Mononuclear cell (primary cell): Measurements from ENCODE around the gene CLK4. TPM values are rescaled to one million over a fixed set of nuclear protein-coding genes. Genes with fewer than 3 reads are reported as not detected.

Experiments
- H3K27me3 ChIP-seq: 2 replicates; pipeline ENCODE4 v1.6.0; 2011; ENCODE audit warnings: low read length, control low read depth; ENCODE audit not compliant: insufficient read depth
- H3K4me1 ChIP-seq: 2 replicates; pipeline ENCODE4 v1.5.1; 2011; ENCODE audit warnings: mild to moderate bottlenecking, low read length, control low read depth; ENCODE audit not compliant: insufficient read depth
- H3K4me3 ChIP-seq: 2 replicates; pipeline ENCODE4 v1.5.1; 2011; ENCODE audit warnings: mild to moderate bottlenecking, low read length, moderate library complexity
- H3K9me3 ChIP-seq: 2 replicates; pipeline ENCODE4 v1.5.1; 2011; ENCODE audit warnings: low read depth, mild to moderate bottlenecking, control low read depth, low read length
- total RNA-seq: library from RNA; depleted of rRNA; stranded (reverse); fragments of >200 nt; gene quantifications from one replicate; pipeline ENCODE4 v1.2.3, GENCODE V29; 2012

CLK4 gene
- total RNA-seq, 1 donor: 92.1 TPM

DNA sequence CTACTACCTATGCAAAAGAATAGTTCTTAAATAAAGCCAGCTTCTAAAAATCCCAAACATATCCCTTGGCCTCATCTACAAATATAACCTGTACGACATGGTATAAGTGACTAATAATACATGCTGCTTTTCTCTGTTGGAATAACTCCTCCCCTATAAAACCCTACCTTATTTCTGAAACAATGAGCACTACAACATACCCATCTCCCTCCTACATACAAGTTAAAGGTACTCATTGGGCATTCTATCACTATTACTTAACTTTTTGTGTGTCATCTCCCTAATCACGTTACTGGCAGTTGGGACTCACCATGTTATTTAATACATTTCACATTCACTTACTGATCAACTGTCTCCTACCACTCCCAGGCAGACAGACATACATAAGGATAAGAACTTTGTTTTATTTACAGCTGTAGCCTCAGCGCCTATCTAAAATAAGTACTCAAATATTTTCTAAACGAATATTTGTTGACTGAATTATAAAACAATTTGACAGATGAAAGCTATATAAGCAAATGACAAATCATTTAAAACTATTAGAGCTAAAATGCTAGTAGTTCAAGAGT is 4.1 kb downstream of the CLK4 start:
- Histone ChIP-seq H3K4me3 (no peak overlapping the region), H3K9me3 (no peaks in the 10 kb centered on the region), H3K27me3 (no peaks in the 10 kb centered on the region), H3K4me1 (peaks cover 27% of the 10 kb centered on the region)

- no peaks in the 10 kb centered on the region for H3K27me3 ChIP-seq
- no peaks in the 10 kb centered on the region for H3K9me3 ChIP-seq
- no peak overlapping the region for H3K4me3 ChIP-seq
- peaks cover 7% of the 10 kb centered on the region for H3K4me1 ChIP-seq
Observed at GRCh38 chr5:178619390-178619789, 7.5 kb downstream of the CLK4 start.

GRCh38 chr5:178612299-178612698 is 14.6 kb downstream of the CLK4 start:
- H3K9me3 ChIP-seq: no peaks in the 10 kb centered on the region
- no peak overlapping the region for H3K4me3 ChIP-seq
- no peaks in the 10 kb centered on the region for H3K4me1 ChIP-seq
- H3K27me3 ChIP-seq: no peaks in the 10 kb centered on the region

- H3K9me3 ChIP-seq: no peaks in the 10 kb centered on the region
- no peaks in the 10 kb centered on the region for H3K27me3 ChIP-seq
- no peak overlapping the region for H3K4me3 ChIP-seq
- no peaks in the 10 kb centered on the region for H3K4me1 ChIP-seq
Observed at GRCh38 chr5:178606269-178606668, 20.6 kb downstream of the CLK4 start.

DNA sequence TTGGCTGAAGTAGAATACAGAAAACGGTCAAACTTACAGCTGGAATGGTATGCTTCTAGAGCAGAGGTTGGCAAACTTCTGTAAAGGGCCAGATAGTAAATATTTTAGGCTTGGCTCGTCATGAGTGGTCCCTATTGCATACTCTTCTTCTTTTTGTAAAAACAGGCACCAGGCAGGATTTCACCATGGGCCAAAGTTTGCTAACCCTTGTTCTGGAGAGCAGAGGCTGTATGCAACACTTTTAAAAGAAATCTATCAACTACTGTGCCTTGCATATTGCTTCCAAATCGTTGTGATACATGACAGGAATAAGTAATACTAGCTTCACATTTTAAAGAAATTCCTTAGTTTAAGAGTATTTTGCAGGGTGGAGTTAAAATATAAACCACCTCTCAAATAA is 21.1 kb downstream of the CLK4 start:
- Histone ChIP-seq H3K27me3 (no peaks in the 10 kb centered on the region), H3K4me1 (no peaks in the 10 kb centered on the region), H3K4me3 (no peak overlapping the region), H3K9me3 (no peaks in the 10 kb centered on the region)

- Histone ChIP-seq H3K27me3 (no peaks in the 10 kb centered on the region), H3K9me3 (no peaks in the 10 kb centered on the region), H3K4me3 (no peak overlapping the region), H3K4me1 (no peaks in the 10 kb centered on the region)
Observed at GRCh38 chr5:178602752-178603151, 24.1 kb downstream of the CLK4 start.

GRCh38 chr5:178595750-178596149 is 31.1 kb downstream of the CLK4 start:
- peaks cover 2% of the 10 kb centered on the region for H3K4me1 ChIP-seq
- peaks cover 21% of the 10 kb centered on the region for H3K9me3 ChIP-seq
- H3K4me3 ChIP-seq: no peak overlapping the region
- H3K27me3 ChIP-seq: no peaks in the 10 kb centered on the region

GRCh38 chr5:178595150-178595549 is 31.7 kb downstream of the CLK4 start:
- no peaks in the 10 kb centered on the region for H3K27me3 ChIP-seq
- peaks cover 8% of the 10 kb centered on the region for H3K4me1 ChIP-seq
- peaks cover 21% of the 10 kb centered on the region for H3K9me3 ChIP-seq
- no peak overlapping the region for H3K4me3 ChIP-seq

DNA sequence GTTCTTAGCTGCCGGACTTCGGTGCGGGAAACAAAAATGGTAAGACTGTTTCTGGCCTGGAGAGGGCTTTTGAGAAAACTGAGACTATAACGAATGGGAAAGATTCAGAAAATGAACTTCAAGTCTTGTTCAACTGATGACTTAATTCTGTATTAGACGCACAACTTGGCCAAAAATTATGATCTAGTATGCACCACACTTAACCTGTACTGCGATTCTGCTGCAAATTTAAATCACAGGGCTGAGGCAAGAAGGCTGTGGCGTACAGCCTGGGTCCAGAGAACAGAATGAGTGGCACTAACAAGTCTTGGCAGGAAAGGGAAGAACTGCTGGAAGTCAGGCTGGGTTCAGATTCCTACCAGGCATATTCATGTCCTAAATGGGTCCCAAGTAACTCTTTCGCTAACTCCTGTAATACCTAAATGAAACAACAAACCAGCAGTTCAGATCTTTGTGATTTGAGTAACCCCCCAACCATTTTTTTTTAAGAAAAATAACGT is 35.9 kb downstream of the CLK4 start:
- H3K4me1 ChIP-seq: peaks cover 29% of the 10 kb centered on the region
- peaks cover 16% of the 10 kb centered on the region for H3K9me3 ChIP-seq
- H3K27me3 ChIP-seq: peaks cover 15% of the 10 kb centered on the region
- no peak overlapping the region for H3K4me3 ChIP-seq

DNA sequence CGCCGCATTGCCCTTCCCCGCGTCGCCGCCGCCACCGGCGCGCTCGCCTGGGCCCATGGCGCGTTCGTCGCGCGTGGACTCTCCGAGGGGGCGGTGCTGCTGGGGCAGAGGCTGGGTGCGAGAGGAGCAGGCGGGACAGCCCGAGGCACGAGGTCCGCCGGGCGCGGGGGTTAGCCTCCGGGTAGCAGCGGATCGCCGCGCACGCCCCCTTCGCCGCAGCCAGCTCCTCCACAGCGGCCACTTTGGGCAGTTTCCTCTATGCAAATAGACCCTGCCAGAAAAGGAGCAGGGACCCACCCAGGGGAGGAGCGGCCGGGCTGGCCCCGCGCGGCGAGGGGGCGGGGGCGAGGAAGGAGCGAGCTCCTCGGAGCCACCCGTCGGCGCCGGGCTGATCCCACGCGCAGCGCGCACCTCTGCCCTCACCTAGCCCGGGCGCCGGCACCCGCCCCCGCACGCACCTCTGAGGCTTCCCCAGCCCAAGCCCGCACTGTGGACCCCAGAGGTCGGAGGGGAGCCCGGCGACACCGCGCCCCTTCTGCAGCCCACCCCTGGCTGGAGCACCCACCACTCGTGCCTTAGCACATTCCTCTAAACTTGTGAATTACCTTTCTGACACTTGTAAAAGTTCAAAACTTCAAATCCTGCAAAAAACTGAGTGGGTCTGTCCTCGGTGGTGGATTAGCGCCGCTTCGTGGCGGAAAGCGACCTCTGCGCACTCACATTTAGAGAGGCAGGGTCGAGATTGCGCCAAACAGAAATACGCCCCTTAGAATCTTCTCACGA is 36.5 kb downstream of the CLK4 start, which contains the start of gene COL23A1:
COL23A1 (minus strand) TSS at position 253 of the 783 bp plus-strand sequence.
- Histone ChIP-seq H3K4me1 (peaks cover 29% of the 10 kb centered on the region), H3K4me3 (peak within 1 kb of the TSS; percentile 31), H3K27me3 (peaks cover 15% of the 10 kb centered on the region), H3K9me3 (peaks cover 10% of the 10 kb centered on the region)

DNA sequence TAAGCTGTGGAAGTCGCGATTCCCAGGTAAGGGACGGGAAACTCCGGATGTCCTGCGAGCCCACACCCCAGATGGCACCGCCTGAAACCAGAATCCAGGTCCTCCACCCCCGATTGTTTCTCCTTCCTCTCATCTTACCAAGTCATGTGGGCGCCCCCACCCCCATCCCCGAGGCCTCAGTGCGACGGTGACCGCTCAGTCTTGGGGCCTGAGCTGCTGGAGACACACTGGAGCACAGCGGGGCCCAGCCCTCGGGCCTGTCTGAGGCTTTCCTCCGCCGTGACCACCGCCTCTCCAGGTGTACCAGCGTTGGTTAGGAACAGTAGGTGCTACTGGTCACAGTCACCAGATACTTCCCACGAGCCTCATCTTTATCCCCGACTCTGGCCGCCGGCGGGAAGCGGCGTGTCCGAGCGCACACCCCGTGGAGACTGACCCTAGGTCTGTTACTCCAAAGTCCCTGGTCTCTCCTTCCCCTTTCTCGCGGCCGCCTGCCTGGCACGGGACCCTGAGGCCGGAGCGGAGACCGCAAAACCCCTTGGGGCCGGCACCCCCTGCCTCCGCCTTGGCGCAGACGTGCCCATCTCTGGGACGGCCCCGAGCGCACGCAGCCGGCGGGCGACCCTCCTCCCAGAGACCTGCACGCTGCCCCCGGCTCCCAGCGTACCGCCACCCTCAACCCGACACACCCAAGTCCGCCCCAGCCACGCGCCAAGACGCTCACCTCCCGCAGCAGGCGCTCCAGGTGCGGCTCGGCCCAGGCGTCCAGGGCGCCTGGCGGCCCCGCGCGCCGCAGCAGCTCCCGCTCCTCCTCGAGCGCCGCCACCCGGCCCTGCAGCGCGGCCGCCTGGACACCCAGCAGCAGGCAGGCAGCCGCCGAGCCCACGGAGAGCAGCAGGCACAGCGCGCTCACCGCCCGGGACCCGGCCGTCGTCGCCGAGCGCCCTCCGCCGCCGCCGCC is 37.4 kb downstream of the CLK4 start:
- peak overlapping the region; percentile 31 for H3K4me3 ChIP-seq
- H3K27me3 ChIP-seq: peaks cover 15% of the 10 kb centered on the region
- H3K9me3 ChIP-seq: peaks cover under 1% of the 10 kb centered on the region
- H3K4me1 ChIP-seq: peaks cover 29% of the 10 kb centered on the region

- Histone ChIP-seq H3K9me3 (no peaks in the 10 kb centered on the region), H3K4me1 (peaks cover 29% of the 10 kb centered on the region), H3K4me3 (no peak overlapping the region), H3K27me3 (peaks cover 15% of the 10 kb centered on the region)
Observed at GRCh38 chr5:178588769-178589168, 38.1 kb downstream of the CLK4 start.

DNA sequence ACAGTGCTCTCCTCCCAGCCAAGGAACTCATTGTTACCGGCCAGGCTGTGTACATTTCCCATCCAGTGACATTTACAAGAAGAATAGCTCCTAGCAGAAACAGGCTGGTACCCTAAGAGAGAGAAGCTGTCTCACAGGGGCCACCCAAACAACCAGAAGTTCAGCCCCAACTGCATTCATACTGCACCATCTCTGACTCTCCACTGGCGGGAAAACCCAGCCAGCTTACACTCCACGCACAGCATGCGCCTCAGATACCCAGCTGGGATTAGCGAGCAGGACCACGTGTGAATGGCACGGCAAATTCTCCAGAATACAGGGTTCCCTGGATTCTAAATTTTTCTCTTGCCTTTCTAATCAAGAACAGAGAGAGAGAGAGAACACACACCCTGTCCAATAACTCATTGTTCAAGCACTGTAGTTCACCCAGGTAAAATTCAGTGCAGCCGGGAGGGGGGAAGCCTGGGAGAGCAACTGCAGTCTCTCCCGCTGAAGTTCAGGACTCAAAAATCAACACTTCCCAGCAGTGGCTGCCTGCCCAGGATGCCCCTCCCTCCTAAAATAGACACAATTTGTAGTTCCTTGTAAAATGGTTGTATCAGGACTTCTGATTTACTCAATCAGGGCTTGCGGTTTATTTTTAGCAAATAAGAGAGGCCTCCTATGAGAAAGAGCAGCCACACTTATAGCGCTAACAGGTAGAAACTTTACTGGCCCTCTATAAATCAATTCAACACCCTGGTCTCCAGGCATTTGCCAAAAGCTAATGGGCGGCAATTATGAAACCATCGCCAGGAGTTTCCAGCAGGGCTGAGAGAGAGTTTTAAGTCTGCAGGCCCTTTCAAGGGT is 38.9 kb downstream of the CLK4 start:
- Histone ChIP-seq H3K9me3 (no peaks in the 10 kb centered on the region), H3K27me3 (peaks cover 15% of the 10 kb centered on the region), H3K4me1 (peaks cover 29% of the 10 kb centered on the region), H3K4me3 (no peak overlapping the region)

DNA sequence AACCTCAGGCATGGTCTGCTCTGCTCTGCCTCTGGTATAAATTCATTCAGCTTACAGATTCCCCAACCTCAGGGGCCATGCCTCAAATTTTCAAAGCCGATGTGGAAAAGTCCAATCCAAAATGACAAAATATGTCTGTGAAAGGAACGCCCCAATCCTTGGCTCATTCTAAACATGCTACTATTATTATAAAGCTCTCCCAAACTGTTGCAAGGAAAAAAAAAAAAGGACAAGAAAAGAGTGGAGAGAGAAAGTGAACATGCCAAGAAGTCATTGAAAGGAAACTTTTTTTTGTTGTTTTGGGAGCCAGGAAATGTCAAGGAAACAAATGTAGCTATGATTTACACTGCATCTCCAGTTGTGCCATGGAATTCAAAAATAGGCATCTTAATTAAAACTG is 40.5 kb downstream of the CLK4 start:
- peaks cover 15% of the 10 kb centered on the region for H3K27me3 ChIP-seq
- H3K4me1 ChIP-seq: peaks cover 29% of the 10 kb centered on the region
- H3K9me3 ChIP-seq: no peaks in the 10 kb centered on the region
- no peak overlapping the region for H3K4me3 ChIP-seq
